IMR-90 (cell line): ENCODE measurements around the gene MUSTN1. TPM values are rescaled to one million over a fixed set of nuclear protein-coding genes. Genes with fewer than 3 reads are reported as not detected.

ENCODE experiments used
- ATAC-seq: fragments of 200-7000 bp; cut with Tn5 transposase; 2 replicates; pipeline ENCODE4 v1.9.1; 2020; ENCODE audit warnings: low read depth, mild to moderate bottlenecking, moderate library complexity
- BruUV-seq: library from RNA; stranded (reverse); fragments of 400-500 nt; replicated peaks from 2 replicates; lab custom pipeline; 2021; lab: Mats Ljungman, UMichigan
- CTCF ChIA-PET: fragments of 300-600 bp; formaldehyde crosslinking; extraction: SDS; loops from one replicate; lab custom pipeline; 2021; ENCODE audit warnings: antibody characterized with exemption; lab: Yijun Ruan, JAX
- POLR2A ChIA-PET: fragments of 300-600 bp; sonication (Branson Sonifier 250); formaldehyde crosslinking; loops from one replicate; lab custom pipeline; 2022; ENCODE audit warnings: antibody characterized with exemption; ENCODE audit not compliant: unreplicated experiment; lab: Charles Lee
- DNase-seq: peaks from one replicate; pipeline ENCODE4 v3.0.0; 2013
- H2AFZ ChIP-seq: replicated peaks from 2 replicates; pipeline ENCODE3; 2013; ENCODE audit warnings: low read length, mild to moderate bottlenecking; ENCODE audit not compliant: poor library complexity
- H2AK5ac ChIP-seq: 2 replicates; pipeline ENCODE4 v1.6.1; 2013; ENCODE audit warnings: low read depth, low read length, inconsistent platforms
- H2AK9ac ChIP-seq: replicated peaks from 2 replicates; pipeline ENCODE3; 2013; ENCODE audit warnings: mild to moderate bottlenecking, low read depth, low read length, moderate library complexity; ENCODE audit not compliant: poor library complexity
- H2BK120ac ChIP-seq: 2 replicates; pipeline ENCODE4 v1.6.1; 2013; ENCODE audit warnings: low read depth, low read length, inconsistent platforms
- H2BK15ac ChIP-seq: 3 replicates; pipeline ENCODE4 v1.6.1; 2013; ENCODE audit warnings: low read depth, low read length, inconsistent platforms
- H2BK20ac ChIP-seq: 2 replicates; pipeline ENCODE4 v1.6.1; 2013; ENCODE audit warnings: low read depth, mild to moderate bottlenecking, inconsistent platforms, low read length, moderate library complexity
- H2BK5ac ChIP-seq: 2 replicates; pipeline ENCODE4 v1.6.1; 2013; ENCODE audit warnings: mild to moderate bottlenecking, low read depth, low read length, inconsistent platforms; ENCODE audit not compliant: poor library complexity, severe bottlenecking
- H3K14ac ChIP-seq: replicated peaks from 2 replicates; pipeline ENCODE4 v1.6.1; 2013; ENCODE audit warnings: low read depth, low read length, inconsistent platforms
- H3K18ac ChIP-seq: 2 replicates; pipeline ENCODE4 v1.6.1; 2013; ENCODE audit warnings: low read depth, low read length, control low read depth
- H3K23ac ChIP-seq: 2 replicates; pipeline ENCODE4 v1.6.1; 2013; ENCODE audit warnings: low read depth, low read length, inconsistent platforms
- H3K27ac ChIP-seq: 2 replicates; pipeline ENCODE4 v1.5.1; 2013; ENCODE audit warnings: mild to moderate bottlenecking, control low read depth, low read length; ENCODE audit not compliant: insufficient read depth
- H3K27me3 ChIP-seq: 2 replicates; pipeline ENCODE4 v1.6.1; 2013; ENCODE audit warnings: low read length; ENCODE audit not compliant: control insufficient read depth, insufficient read depth
- H3K36me3 ChIP-seq: 2 replicates; pipeline ENCODE4 v1.6.1; 2013; ENCODE audit warnings: low read length, mixed read lengths; ENCODE audit not compliant: control insufficient read depth, insufficient read depth
- H3K4ac ChIP-seq: 2 replicates; pipeline ENCODE4 v1.6.1; 2013; ENCODE audit warnings: low read depth, low read length, inconsistent platforms
- H3K4me1 ChIP-seq: 2 replicates; pipeline ENCODE4 v1.6.1; 2013; ENCODE audit warnings: low read length, mixed read lengths; ENCODE audit not compliant: control insufficient read depth, insufficient read depth
- H3K4me2 ChIP-seq: 2 replicates; pipeline ENCODE4 v1.6.1; 2013; ENCODE audit warnings: low read depth, mild to moderate bottlenecking, control low read depth, low read length, moderate library complexity
- H3K4me3 ChIP-seq: 2 replicates; pipeline ENCODE4 v1.5.1; 2013; ENCODE audit warnings: low read depth, mild to moderate bottlenecking, control low read depth, low read length, moderate library complexity; ENCODE audit not compliant: insufficient read depth
- H3K56ac ChIP-seq: 2 replicates; pipeline ENCODE4 v1.6.1; 2013; ENCODE audit warnings: low read length, inconsistent platforms; ENCODE audit not compliant: insufficient read depth; ENCODE audit errors: extremely low read depth
- H3K79me1 ChIP-seq, 2 experiments: 2 replicates each; pipeline ENCODE4 v1.6.1; 2013; ENCODE audit warnings: low read length in 2 of 2, inconsistent platforms in 1 of 2, low read depth in 1 of 2
- H3K9ac ChIP-seq: 2 replicates; pipeline ENCODE4 v1.6.1; 2013; ENCODE audit warnings: low read depth, low read length, control low read depth
- H3K9me1 ChIP-seq: 2 replicates; pipeline ENCODE4 v1.6.1; 2013; ENCODE audit warnings: low read length, inconsistent platforms; ENCODE audit not compliant: insufficient read depth
- H3K9me3 ChIP-seq: 2 replicates; pipeline ENCODE4 v1.6.1; 2013; ENCODE audit warnings: low read length; ENCODE audit not compliant: control insufficient read depth, insufficient read depth
- H4K20me1 ChIP-seq: 2 replicates; pipeline ENCODE4 v1.6.1; 2013; ENCODE audit warnings: low read length, inconsistent platforms; ENCODE audit not compliant: insufficient read depth
- H4K5ac ChIP-seq: 2 replicates; pipeline ENCODE4 v1.6.1; 2013; ENCODE audit warnings: mild to moderate bottlenecking, low read depth, low read length, control low read depth
- H4K8ac ChIP-seq, 2 experiments: 2 replicates each; pipeline ENCODE4 v1.6.1; 2013; ENCODE audit warnings: low read depth in 2 of 2, low read length in 2 of 2, control low read depth in 1 of 2, inconsistent platforms in 1 of 2
- H4K91ac ChIP-seq: 2 replicates; pipeline ENCODE4 v1.6.1; 2013; ENCODE audit warnings: low read depth, low read length, inconsistent platforms; ENCODE audit not compliant: insufficient read depth
- CHD1 ChIP-seq: IDR thresholded peaks from 2 replicates; pipeline ENCODE4 v1.6.1; 2012; ENCODE audit warnings: low read depth, low read length, improper control_type of control experiment
- CTCF ChIP-seq: conservative IDR thresholded peaks from 2 replicates; pipeline ENCODE4 v1.5.1; 2012; ENCODE audit warnings: mild to moderate bottlenecking, low read depth, low read length, improper control_type of control experiment
- FOS ChIP-seq: fragments of 150-350 bp; IDR thresholded peaks from 2 replicates; pipeline ENCODE4 v1.6.1; 2016; ENCODE audit warnings: low read depth, low read length
- MAFK ChIP-seq: IDR thresholded peaks from 2 replicates; pipeline ENCODE4 v1.6.1; 2012; ENCODE audit warnings: low read depth, low read length, improper control_type of control experiment
- MXI1 ChIP-seq: IDR thresholded peaks from 2 replicates; pipeline ENCODE4 v1.6.1; 2012; ENCODE audit warnings: low read depth, mild to moderate bottlenecking, low read length, moderate library complexity, borderline replicate concordance
- RAD21 ChIP-seq: IDR thresholded peaks from 2 replicates; pipeline ENCODE4 v1.6.1; 2012; ENCODE audit warnings: low read length, improper control_type of control experiment
- RCOR1 ChIP-seq: IDR thresholded peaks from 2 replicates; pipeline ENCODE4 v1.6.1; 2012; ENCODE audit warnings: mild to moderate bottlenecking, low read length, improper control_type of control experiment; ENCODE audit not compliant: insufficient replicate concordance
- WGBS, 2 experiments: methylation state at CpG; one replicate each; pipeline versions ENCODE4 v1.1.5 to v1.1.7; 2013; ENCODE audit warnings: missing lambda C conversion rate in 2 of 2; ENCODE audit not compliant: insufficient read length in 1 of 2; ENCODE audit errors: extremely low coverage in 2 of 2; 5-methylcytosine and 5-hydroxymethylcytosine counted together
- dilution Hi-C: fragments of 300-500 bp; cut with HindIII; formaldehyde crosslinking; loops from one replicate; pipeline ENCODE4 v1.14.3; 2018; ENCODE audit warnings: low sequenced_read_pairs; ENCODE audit not compliant: unreplicated experiment
- in situ Hi-C: fragments of 300-500 bp; cut with MboI; formaldehyde crosslinking; loops from 3 replicates; pipeline ENCODE4 v1.14.3; 2019; ENCODE audit warnings: low sequenced_read_pairs, inconsistent platforms, mixed read lengths
- intact Hi-C: fragments of 100-400 bp; cut with micrococcal nuclease; formaldehyde crosslinking; loops from 2 replicates; pipeline ENCODE4 v1.10.0; 2022
- polyA plus RNA-seq, 3 experiments: library from polyadenylated mRNA; depleted of rRNA; stranded (reverse); fragments of >200 nt; gene quantifications; 2 replicates each; pipeline ENCODE4 v1.2.3, GENCODE V29; 2012; ENCODE audit warnings: low replicate concordance in 1 of 3
- total RNA-seq: library from RNA; depleted of rRNA; stranded (reverse); fragments of >200 nt; gene quantifications from 2 replicates; pipeline ENCODE4 v1.2.3, GENCODE V29; 2012
- TF ChIP-seq, protein P1 (sequence below): fragments of 150-350 bp; IDR thresholded peaks from 2 replicates; pipeline ENCODE4 v1.6.1; 2016; ENCODE audit warnings: low read depth, mild to moderate bottlenecking, low read length, moderate library complexity, borderline replicate concordance

MUSTN1 gene
- total and polyA plus RNA-seq, 2 of the 4 experiments (the other 2 are of a cell fraction): not detected

DNA sequence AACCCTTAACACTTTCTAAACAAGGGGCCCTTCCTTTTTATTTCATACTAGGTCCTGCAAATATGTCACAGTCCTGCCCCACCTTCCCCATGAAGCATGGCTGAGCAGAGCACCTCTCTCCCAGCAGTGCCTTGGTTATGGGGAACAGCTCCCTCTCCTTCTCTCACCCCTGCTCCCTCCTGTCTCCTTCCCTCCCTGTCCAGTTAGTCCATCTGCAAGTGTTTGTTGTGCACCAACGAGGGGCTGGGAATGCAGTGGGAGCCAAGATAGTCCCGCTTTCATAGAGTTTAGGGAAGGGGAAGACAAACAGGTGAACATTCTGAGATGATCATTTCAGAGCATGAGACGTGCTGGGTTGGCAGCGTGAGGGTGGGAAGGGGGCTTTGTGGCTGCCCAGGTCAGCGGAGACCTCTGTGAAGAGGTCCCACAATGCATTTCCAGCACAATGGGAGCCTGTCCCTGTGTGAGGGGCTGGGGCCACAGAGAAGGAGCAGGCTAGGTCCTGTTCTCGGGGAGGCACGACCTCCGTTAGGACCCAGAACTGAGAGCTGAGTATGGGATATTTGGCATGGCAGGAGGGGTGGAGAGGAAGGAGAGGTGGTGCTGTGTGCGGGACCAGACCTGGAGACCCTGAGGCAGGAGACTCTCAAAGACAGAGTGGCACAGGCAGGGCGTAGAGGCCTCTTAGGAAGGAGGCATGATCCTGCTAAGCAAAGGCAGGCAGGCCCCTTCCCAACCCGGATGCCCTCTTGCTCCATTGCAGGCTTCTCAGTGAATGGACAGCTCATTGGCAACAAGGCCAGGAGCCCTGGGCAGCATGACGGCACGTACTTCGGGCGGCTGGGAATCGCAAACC is 45.7 kb downstream of the MUSTN1 start:
- no peak for ATAC-seq
- dilution Hi-C loops (no loop called here), in situ Hi-C loops (no loop called here), intact Hi-C loops (no loop called here)
- Histone ChIP-seq H2AK5ac (no peak overlapping the region), H3K4me3 (no peak overlapping the region), H3K9me1 (no peaks in the 10 kb centered on the region; the same call in 1 of the 2 replicates), H2BK5ac (no peak overlapping the region), H2AFZ (no peak overlapping the region), H3K79me1 (no peaks in the 10 kb centered on the region), H3K9me3 (no peaks in the 10 kb centered on the region), H3K4ac (no peak overlapping the region), H4K20me1 (no peaks in the 10 kb centered on the region), H3K56ac (no peak overlapping the region), H3K27me3 (peaks cover 43% of the 10 kb centered on the region), H3K4me2 (no peak overlapping the region), H4K91ac (no peak overlapping the region), H2BK15ac (no peak overlapping the region), H3K23ac (no peak overlapping the region), H2BK120ac (no peak overlapping the region), H4K5ac (no peak overlapping the region), H4K8ac (no peak overlapping the region), H3K27ac (no peak overlapping the region), H3K36me3 (no peaks in the 10 kb centered on the region), H3K9ac (no peak overlapping the region), H3K4me1 (no peaks in the 10 kb centered on the region), H3K14ac (no peak overlapping the region), H2AK9ac (no peak overlapping the region), H2BK20ac (no peak overlapping the region), H3K18ac (no peak overlapping the region)
- no TSS peak for BruUV-seq
- no peak for DNase-seq
- 84% methylated on average over 13 of the region's 16 CpGs; no CpG with 5 or more reads in 1 of the 2 experiments for WGBS, 2 experiments
- ChIA-PET POLR2A (no interaction called here), CTCF (no interaction called here)
- TF ChIP-seq MAFK: no peak
- TF ChIP-seq FOS: no peak
- no peak for TF ChIP-seq MXI1
- no peak for TF ChIP-seq CHD1
- no peak for TF ChIP-seq RCOR1
- TF ChIP-seq, protein P1, sequence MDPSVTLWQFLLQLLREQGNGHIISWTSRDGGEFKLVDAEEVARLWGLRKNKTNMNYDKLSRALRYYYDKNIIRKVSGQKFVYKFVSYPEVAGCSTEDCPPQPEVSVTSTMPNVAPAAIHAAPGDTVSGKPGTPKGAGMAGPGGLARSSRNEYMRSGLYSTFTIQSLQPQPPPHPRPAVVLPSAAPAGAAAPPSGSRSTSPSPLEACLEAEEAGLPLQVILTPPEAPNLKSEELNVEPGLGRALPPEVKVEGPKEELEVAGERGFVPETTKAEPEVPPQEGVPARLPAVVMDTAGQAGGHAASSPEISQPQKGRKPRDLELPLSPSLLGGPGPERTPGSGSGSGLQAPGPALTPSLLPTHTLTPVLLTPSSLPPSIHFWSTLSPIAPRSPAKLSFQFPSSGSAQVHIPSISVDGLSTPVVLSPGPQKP: no peak
- no peak for TF ChIP-seq CTCF
- no peak for TF ChIP-seq RAD21
